Adrenal gland (tissue), 12 donors: Measurements from ENCODE around the gene L3MBTL1. TPM values are rescaled to one million over a fixed set of nuclear protein-coding genes. Genes with fewer than 3 reads are reported as not detected.

Experiments
- DNase-seq, 7 donors: peaks; one replicate each; pipeline ENCODE4 v3.0.0-alpha.2; 2019 to 2020
- H3K27ac ChIP-seq, 5 donors: fragments of 200-600 bp; sonication (generic) in 4 of 5; 1 replicate in 3 of 5; 2 replicates in 2 of 5; pipeline versions ENCODE4 v1.5.1 to v1.8.0; 2016 to 2020; ENCODE audit warnings: mild to moderate bottlenecking in 1 of 5
- H3K27me3 ChIP-seq: fragments of 200-600 bp; 2 replicates; pipeline ENCODE4 v1.8.0; 2021
- H3K36me3 ChIP-seq, 2 donors: fragments of 200-600 bp; replicated peaks in 1 of 2; 1 replicate in 1 of 2; 2 replicates in 1 of 2; pipeline versions ENCODE4 v1.5.1 to v1.8.0; 2018 to 2022
- H3K4me1 ChIP-seq, 2 donors: fragments of 200-600 bp; replicated peaks in 1 of 2; 1 replicate in 1 of 2; 2 replicates in 1 of 2; pipeline versions ENCODE4 v1.5.1 to v1.8.0; 2018 to 2021
- H3K4me3 ChIP-seq, 4 donors: fragments of 200-600 bp; sonication (generic) in 3 of 4; one replicate each; pipeline ENCODE4 v1.5.1; 2016 to 2018
- H3K9me3 ChIP-seq, 3 donors: fragments of 200-600 bp; sonication (generic) in 1 of 3; replicated peaks in 1 of 3; 1 replicate in 2 of 3; 2 replicates in 1 of 3; pipeline versions ENCODE4 v1.5.1 to v1.8.0; 2016 to 2021
- POLR2A ChIP-seq, 2 donors: fragments of 450-650 bp; IDR thresholded peaks; one replicate each; pipeline ENCODE4 v1.6.1; 2017; ENCODE audit warnings: antibody characterized with exemption in 2 of 2, mild to moderate bottlenecking in 2 of 2, moderate library complexity in 1 of 2
- WGBS, 4 donors: extraction: QIAGEN DNeasy Blood & Tissue Kit in 2 of 4; methylation state at CpG; one replicate each; pipeline versions ENCODE4 v1.1.5 to v1.1.7; 2013 to 2017; 5-methylcytosine and 5-hydroxymethylcytosine counted together
- intact Hi-C, 2 donors: fragments of 100-400 bp; cut with DNase I; formaldehyde crosslinking; loops; one replicate each; pipeline versions ENCODE4 v1.14.1 to v1.15.0; 2022 to 2023
- polyA plus RNA-seq, 3 donors: library from polyadenylated mRNA; stranded (reverse); fragments of 200-250 nt in 2 of 3; fragments of 350-450 nt in 1 of 3; fragmentation: Illumina TruSeq in 1 of 3; extraction: RNeasy Lipid Tissue Mini Kit (QIAGEN cat#74804) in 1 of 3; gene quantifications; one replicate each; pipeline ENCODE4 v1.2.3, GENCODE V29; 2013 to 2014
- total RNA-seq, 9 donors: library from RNA; depleted of rRNA in 4 of 9; stranded (reverse); fragments of >200 nt in 4 of 9; fragments of 120-200 nt in 1 of 9; fragmentation: NEBNext Ultra II Directional in 1 of 9; extraction: Animal tissue kit (Norgen Biotek cat#: 25700) in 1 of 9; gene quantifications; one replicate each; pipeline versions ENCODE4 v1.1.0 to v1.2.4, GENCODE V29; 2013 to 2023
- TF ChIP-seq, protein P1 (sequence below), 6 experiments: fragments of 450-650 bp in 4 of 6; fragments of 200-600 bp in 2 of 6; sonication (generic) in 1 of 6; IDR thresholded peaks; 1 replicate in 5 of 6; 2 replicates in 1 of 6; pipeline versions ENCODE4 v1.5.1 to v1.8.0; 2016 to 2021; ENCODE audit warnings: antibody characterized with exemption in 6 of 6, mild to moderate bottlenecking in 2 of 6, moderate library complexity in 1 of 6
- donor health status: healthy with polysubstance abuse.
- donor health status: Bipolar disorder and iron deficiency.
- donor health status: DM: yes; HTN: yes; CAD: no.
- donor health status: DM: no; HTN: no; CAD: no.
- donor health status: DM: no; HTN: no; CAD: no.
- donor health status: DM: yes; HTN: yes; CAD: no.

L3MBTL1 gene
- total and polyA plus RNA-seq, 12 donors: 3.3 to 24.4 (median 14.0) TPM

DNA sequence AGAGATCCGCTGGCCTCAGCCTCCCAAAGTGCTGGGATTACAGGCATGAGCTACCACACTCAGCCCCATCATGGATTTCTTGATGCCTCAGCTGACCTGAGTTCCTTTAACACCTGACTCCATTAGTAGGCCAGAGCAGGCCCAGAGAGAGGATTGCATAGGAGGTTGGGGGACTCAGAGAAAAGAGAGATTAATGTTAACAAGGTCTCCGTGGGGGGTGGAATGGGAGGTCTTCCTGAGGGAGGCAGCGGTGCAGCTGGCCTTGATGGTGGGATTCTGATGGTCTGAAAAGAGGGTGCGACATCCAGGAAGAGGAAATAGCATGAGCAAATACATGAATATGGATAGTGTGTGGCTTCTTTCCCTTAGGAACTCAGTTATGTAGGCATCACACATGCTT is 61.2 kb downstream of the L3MBTL1 start:
- intact Hi-C loops: no loop called here
- 93 to 97% (median 94%) methylated on average over 4 of the region's 4 CpGs for WGBS, 4 donors

DNA sequence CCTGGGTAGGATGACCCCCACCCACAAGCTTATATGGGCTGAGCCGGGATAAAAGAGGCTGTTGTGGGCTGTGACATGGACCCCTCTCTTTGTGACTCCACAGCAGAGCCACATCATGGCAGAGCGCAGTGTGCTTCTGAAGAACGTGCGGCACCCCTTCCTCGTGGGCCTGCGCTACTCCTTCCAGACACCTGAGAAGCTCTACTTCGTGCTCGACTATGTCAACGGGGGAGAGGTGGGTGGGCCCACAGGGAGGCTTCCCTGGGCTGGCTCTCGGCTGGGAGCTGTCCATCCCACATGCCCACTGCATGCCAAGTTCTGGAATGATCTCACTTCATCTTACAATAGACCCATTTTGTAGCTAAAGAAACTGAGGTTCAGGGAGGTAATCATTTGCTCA is 61.8 kb downstream of the L3MBTL1 start:
- WGBS, 4 donors: 92 to 96% (median 92%) methylated on average over 10 of the region's 10 CpGs
- Histone ChIP-seq H3K36me3 (no peaks in the 10 kb centered on the region), H3K27ac (no peak overlapping the region), H3K9me3 (no peaks in the 10 kb centered on the region), H3K27me3 (no peaks in the 10 kb centered on the region), H3K4me1 (no peaks in the 10 kb centered on the region), H3K4me3 (no peak overlapping the region)
- TF ChIP-seq, protein P1, sequence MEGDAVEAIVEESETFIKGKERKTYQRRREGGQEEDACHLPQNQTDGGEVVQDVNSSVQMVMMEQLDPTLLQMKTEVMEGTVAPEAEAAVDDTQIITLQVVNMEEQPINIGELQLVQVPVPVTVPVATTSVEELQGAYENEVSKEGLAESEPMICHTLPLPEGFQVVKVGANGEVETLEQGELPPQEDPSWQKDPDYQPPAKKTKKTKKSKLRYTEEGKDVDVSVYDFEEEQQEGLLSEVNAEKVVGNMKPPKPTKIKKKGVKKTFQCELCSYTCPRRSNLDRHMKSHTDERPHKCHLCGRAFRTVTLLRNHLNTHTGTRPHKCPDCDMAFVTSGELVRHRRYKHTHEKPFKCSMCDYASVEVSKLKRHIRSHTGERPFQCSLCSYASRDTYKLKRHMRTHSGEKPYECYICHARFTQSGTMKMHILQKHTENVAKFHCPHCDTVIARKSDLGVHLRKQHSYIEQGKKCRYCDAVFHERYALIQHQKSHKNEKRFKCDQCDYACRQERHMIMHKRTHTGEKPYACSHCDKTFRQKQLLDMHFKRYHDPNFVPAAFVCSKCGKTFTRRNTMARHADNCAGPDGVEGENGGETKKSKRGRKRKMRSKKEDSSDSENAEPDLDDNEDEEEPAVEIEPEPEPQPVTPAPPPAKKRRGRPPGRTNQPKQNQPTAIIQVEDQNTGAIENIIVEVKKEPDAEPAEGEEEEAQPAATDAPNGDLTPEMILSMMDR (IDR thresholded peaks at IDR 0.05): no peak
- TF ChIP-seq POLR2A (IDR thresholded peaks at IDR 0.05): no peak
- DNase-seq: no peak
- intact Hi-C loops: no loop called here

More for the DNA sequence above, 61.2 kb downstream of the L3MBTL1 start:
- no peak overlapping the region for H3K27ac ChIP-seq
- no peaks in the 10 kb centered on the region for H3K4me1 ChIP-seq
- TF ChIP-seq POLR2A (IDR thresholded peaks at IDR 0.05): no peak
- TF ChIP-seq, protein P1 (IDR thresholded peaks at IDR 0.05): no peak
- H3K9me3 ChIP-seq: no peaks in the 10 kb centered on the region
- H3K36me3 ChIP-seq: no peaks in the 10 kb centered on the region
- H3K4me3 ChIP-seq: no peak overlapping the region
- DNase-seq: no peak
- no peaks in the 10 kb centered on the region for H3K27me3 ChIP-seq

GRCh38 chr20:43570496-43570895 is 63.0 kb downstream of the L3MBTL1 start:
- no peak overlapping the region for H3K27ac ChIP-seq
- TF ChIP-seq, protein P1 (IDR thresholded peaks at IDR 0.05): no peak
- TF ChIP-seq POLR2A (IDR thresholded peaks at IDR 0.05): no peak
- intact Hi-C loops: no loop called here
- no peaks in the 10 kb centered on the region for H3K9me3 ChIP-seq
- no peaks in the 10 kb centered on the region for H3K27me3 ChIP-seq
- WGBS, 4 donors: 88 to 93% (median 91%) methylated on average over 9 to 10 of the region's 10 CpGs
- DNase-seq: no peak
- H3K4me3 ChIP-seq: no peak overlapping the region
- no peaks in the 10 kb centered on the region for H3K4me1 ChIP-seq
- H3K36me3 ChIP-seq: no peaks in the 10 kb centered on the region

- Histone ChIP-seq H3K27ac (no peak overlapping the region), H3K36me3 (no peaks in the 10 kb centered on the region), H3K27me3 (no peaks in the 10 kb centered on the region), H3K4me1 (no peaks in the 10 kb centered on the region), H3K9me3 (no peaks in the 10 kb centered on the region), H3K4me3 (no peak overlapping the region)
- WGBS, 4 donors: 86 to 98% (median 90%) methylated on average over 3 of the region's 3 CpGs
- TF ChIP-seq, protein P1 (IDR thresholded peaks at IDR 0.05): no peak
- TF ChIP-seq POLR2A (IDR thresholded peaks at IDR 0.05): no peak
- no peak for DNase-seq
- intact Hi-C loops: no loop called here
These were observed 63.8 kb downstream of the L3MBTL1 start for GRCh38 chr20:43571310-43571709.
